ENCODE results near the gene LSS.

The LSS gene

GRCh38 chr21:46157987-46158451 is 70.6 kb downstream of the LSS start:
- DNase-seq (ENCODE audit: low read depth) = no peak
- no peak for TF ChIP-seq CTCF (IDR thresholded peaks at IDR 0.05; ENCODE audit: low read length, missing control alignments)
- no peak overlapping the region for H3K4me3 ChIP-seq (replicated peaks; ENCODE audit: low read depth, low read length)

- DNase-seq (ENCODE audit: low read depth) = no peak
- H3K4me3 ChIP-seq (replicated peaks; ENCODE audit: low read depth, low read length) = no peak overlapping the region
- TF ChIP-seq CTCF (IDR thresholded peaks at IDR 0.05; ENCODE audit: low read length, missing control alignments) = no peak
Measured at GRCh38 chr21:46157396-46157986, 71.1 kb downstream of the LSS start.

GRCh38 chr21:46156678-46157077 is 71.9 kb downstream of the LSS start:
- DNase-seq (ENCODE audit: low read depth) = no peak
- no peak for TF ChIP-seq CTCF (IDR thresholded peaks at IDR 0.05; ENCODE audit: low read length, missing control alignments)
- H3K4me3 ChIP-seq (replicated peaks; ENCODE audit: low read depth, low read length) = no peak overlapping the region

- DNase-seq (ENCODE audit: low read depth) = no peak
- TF ChIP-seq CTCF (IDR thresholded peaks at IDR 0.05; ENCODE audit: low read length, missing control alignments) = no peak
- H3K4me3 ChIP-seq (replicated peaks; ENCODE audit: low read depth, low read length) = no peak overlapping the region
Measured at GRCh38 chr21:46156378-46156645, 72.3 kb downstream of the LSS start.

- no peak within 1 kb of the TSS for H3K4me3 ChIP-seq (replicated peaks; ENCODE audit: low read depth, low read length)
- no peak for DNase-seq (ENCODE audit: low read depth)
- no peak for TF ChIP-seq CTCF (IDR thresholded peaks at IDR 0.05; ENCODE audit: low read length, missing control alignments)
Measured at GRCh38 chr21:46155514-46156377, 72.8 kb downstream of the LSS start, which contains the start of gene FTCD. Gene FTCD, minus strand, starts transcription at chr21:46155579. Its CDS starts 56 bp downstream, at chr21:46155523.

- DNase-seq (ENCODE audit: low read depth) = no peak
- no peak overlapping the region for H3K4me3 ChIP-seq (replicated peaks; ENCODE audit: low read depth, low read length)
- TF ChIP-seq CTCF (IDR thresholded peaks at IDR 0.05; ENCODE audit: low read length, missing control alignments) = no peak
Measured at GRCh38 chr21:46154955-46155513, 73.5 kb downstream of the LSS start.

All from fibroblast of pulmonary artery (primary cell).